ENCODE measurements around the gene NLRC3.

NLRC3 gene

GRCh38 chr16:3580251-3580651 lies 3.0 kb upstream of the NLRC3 start:
- no peak for DNase-seq (ENCODE audit: low read depth in 2 of 2)

- no peak for DNase-seq (ENCODE audit: low read depth in 2 of 2)
Observed at GRCh38 chr16:3579776-3580175, 2.6 kb upstream of the NLRC3 start.

DNA sequence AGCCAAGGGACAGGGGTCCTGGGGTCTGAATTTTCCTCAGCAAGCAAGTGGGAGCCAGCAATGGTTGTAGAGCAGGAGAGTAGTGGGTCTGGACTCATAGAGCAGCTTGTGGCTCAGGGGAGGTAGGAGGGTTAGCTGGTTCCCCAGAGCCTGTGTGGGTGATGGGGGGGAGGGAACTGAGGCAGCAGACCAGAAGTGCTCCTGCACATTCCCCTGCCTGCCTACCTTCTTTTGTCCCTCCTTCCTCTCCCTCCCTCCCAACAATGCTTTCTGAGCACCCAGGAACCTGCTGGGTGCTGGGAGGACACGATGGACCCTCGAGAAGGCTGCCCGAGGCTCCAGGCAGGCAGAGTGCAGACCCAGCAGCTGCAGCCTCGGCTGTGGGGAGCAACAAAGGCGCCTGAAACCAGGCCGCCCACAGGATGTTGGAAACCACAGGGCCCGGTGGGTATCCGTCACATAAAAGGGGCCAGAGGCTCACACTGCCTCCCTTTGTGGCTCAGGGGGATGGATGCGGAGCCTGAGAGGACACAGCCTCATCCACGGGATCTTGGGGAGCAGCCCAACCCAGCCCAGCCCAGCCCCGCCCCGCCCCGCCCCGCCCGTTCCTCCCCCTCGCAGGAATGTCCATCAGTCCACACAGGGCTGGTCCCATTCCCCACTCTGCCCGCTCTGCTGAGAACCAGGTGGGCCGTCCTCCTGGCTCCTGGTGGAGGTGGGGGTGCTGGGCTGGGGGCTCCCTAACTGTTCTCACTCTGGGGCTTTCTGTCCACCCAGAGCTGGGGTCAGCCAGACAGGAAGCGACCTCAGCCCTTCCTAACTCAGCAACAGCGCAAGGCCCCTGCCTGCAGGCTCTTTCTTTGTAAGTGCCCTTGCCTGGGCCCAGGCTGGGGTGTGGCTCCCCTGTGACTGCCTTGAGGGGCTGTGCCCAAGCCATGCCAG lies 1.7 kb upstream of the NLRC3 start:
- no peak for DNase-seq (ENCODE audit: low read depth in 2 of 2)

GRCh38 chr16:3578121-3578520 lies 918 bp upstream of the NLRC3 start:
- no peak for DNase-seq (ENCODE audit: low read depth in 2 of 2)

- DNase-seq (ENCODE audit: low read depth in 2 of 2), result no peak
Observed at GRCh38 chr16:3576211-3576610, 992 bp downstream of the NLRC3 start.

DNA sequence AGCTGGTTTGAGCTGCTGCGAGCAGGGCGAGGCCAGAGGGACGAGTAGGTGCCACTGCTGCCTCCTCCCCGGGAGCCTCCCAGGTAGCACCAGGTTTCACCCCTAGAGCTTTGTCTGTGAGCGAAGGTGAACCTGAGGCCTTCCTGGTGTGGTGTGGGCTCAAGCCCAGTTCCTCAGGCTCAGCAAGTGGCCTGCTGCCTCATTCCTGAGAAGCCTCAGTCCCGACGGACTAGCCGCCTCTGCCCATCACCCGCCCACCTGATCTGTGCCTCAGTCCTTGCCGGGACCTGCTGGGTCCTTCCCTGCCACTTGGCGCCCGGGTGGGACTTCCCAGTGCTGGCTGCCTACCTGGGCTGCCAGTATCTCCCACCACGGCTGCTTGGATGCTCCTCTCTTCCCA lies 1.7 kb downstream of the NLRC3 start:
- no peak for DNase-seq (ENCODE audit: low read depth in 2 of 2)

GRCh38 chr16:3574195-3574594 lies 3.0 kb downstream of the NLRC3 start:
- no peak for DNase-seq (ENCODE audit: low read depth in 2 of 2)

DNA sequence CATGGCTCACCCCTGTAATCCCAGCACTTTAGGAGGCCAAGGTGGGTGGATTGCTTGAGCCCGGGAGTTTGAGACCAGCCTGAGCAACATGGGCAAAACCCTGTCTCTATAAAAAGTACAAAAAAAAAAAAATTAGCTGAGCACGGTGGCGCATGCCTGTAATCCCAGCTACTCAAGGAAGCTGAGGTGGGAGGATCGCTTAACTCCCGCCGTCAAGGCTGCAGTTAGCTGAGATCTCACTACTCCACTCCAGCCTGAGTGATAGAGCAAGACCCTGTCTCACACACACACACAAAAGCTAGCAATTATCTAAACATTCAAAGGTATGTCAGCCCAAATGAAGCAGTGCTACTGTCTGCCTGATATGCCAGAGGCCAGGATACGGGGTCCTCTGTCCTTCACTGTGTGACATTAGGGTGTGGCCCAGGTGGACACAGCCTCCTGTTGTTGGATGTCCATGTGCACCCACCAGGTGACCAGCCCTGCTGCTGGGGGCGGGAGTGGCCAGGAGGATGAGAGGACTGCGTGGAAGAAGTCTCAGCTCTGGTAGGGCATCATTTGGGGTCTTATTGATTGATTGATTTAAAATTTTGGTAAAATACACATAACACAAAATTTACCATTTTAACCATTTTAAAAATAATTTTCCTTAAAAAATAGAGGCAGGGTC lies 3.9 kb downstream of the NLRC3 start:
- no peak for DNase-seq (ENCODE audit: low read depth in 2 of 2)

GRCh38 chr16:3570420-3571062 lies 6.7 kb downstream of the NLRC3 start:
- no peak for DNase-seq (ENCODE audit: low read depth in 2 of 2)

- DNase-seq (ENCODE audit: low read depth in 2 of 2), result no peak
Observed at GRCh38 chr16:3569851-3570250, 7.4 kb downstream of the NLRC3 start.

GRCh38 chr16:3566990-3567389 lies 10.2 kb downstream of the NLRC3 start:
- DNase-seq (ENCODE audit: low read depth in 2 of 2), result no peak

GRCh38 chr16:3564889-3565141 lies 12.4 kb downstream of the NLRC3 start:
- no peak for DNase-seq (ENCODE audit: low read depth in 2 of 2)

DNA sequence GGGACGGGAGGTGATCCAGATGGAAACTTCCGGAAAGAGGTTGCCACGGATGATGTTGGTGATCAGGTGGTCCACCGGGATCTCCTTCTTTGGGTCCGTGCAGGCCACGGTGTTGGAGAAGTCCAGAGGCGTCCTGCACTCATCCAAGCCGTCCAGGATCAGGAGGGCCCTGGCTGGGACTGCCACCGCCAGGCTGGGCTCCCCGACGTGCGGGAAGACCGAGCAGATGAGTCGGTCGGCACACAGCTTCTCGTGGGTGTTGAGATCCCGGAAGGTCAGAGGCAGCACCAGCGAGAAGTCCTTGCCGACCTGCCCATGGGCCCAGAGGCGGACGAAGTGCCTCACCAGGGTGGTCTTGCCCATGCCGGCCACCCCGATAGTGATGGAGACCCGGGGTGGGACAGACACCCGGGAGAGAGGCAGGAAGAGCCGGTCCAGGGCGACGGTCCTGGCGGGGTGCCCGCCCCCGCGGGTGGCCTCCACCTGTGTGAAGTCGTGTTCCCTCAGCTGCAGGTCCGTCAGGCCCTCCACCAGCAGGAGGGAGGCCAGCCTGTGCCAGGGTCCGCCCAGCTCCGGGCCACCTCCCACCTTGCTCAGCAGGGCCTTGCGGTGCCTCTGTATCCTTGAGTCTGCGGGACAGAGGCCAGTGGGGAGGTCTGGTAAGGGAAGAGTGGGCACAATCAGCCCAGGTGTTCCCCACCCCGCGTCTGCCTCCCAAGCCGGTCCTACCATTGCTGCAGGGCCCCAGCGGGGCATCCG lies 12.9 kb downstream of the NLRC3 start:
- no peak for DNase-seq (ENCODE audit: low read depth in 2 of 2)

DNA sequence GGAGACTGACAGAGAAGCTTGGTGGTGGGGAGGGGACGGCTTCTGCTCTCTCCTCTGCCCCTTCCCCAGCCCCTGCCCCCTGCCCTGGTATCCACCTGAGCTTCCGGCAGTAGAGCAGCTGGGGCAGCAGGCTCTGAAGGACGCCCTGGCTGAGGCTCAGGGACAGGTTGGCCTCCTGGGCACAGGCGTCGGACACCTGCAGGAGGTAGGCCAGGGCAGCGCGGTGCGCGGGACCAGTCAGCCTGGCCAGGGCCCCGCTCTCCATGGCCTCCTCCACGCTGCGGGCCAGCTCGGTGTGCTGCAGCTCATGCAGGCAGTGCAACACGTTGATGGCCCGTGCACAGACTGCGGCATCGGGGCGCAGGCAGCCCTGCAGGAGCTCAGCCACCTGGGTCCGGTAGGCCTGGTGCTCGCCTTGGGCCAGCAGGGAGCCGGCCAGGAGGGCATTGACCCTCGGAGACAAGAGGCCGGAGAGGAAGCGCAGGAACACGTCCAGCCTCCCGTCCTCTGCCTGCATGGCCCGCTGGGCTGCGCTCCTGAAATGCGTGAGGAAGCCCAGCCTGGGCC lies 14.2 kb downstream of the NLRC3 start:
- no peak for DNase-seq (ENCODE audit: low read depth in 2 of 2)

DNA sequence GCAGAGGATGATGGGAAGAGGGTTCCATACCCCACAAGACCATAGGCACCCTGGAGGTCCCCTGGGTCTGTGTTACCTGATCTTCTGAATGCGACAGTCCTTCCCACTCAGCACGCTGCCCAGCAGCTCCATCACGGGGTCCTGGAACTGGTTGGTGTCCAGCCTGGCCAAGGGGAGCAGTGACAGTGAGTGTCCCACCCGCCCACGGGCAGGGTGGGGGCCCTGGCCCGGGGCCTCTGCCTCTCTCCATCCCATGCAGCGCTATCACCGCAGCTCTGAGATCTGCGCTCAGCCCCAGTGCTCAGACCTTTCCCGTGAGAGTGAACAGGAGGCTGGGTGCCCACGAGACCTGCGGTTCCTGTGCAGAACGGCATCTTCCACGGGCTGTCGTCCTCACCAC lies 15.6 kb downstream of the NLRC3 start:
- no peak for DNase-seq (ENCODE audit: low read depth in 2 of 2)

GRCh38 chr16:3554351-3554928 lies 22.8 kb downstream of the NLRC3 start:
- no peak for DNase-seq (ENCODE audit: low read depth in 2 of 2)

DNA sequence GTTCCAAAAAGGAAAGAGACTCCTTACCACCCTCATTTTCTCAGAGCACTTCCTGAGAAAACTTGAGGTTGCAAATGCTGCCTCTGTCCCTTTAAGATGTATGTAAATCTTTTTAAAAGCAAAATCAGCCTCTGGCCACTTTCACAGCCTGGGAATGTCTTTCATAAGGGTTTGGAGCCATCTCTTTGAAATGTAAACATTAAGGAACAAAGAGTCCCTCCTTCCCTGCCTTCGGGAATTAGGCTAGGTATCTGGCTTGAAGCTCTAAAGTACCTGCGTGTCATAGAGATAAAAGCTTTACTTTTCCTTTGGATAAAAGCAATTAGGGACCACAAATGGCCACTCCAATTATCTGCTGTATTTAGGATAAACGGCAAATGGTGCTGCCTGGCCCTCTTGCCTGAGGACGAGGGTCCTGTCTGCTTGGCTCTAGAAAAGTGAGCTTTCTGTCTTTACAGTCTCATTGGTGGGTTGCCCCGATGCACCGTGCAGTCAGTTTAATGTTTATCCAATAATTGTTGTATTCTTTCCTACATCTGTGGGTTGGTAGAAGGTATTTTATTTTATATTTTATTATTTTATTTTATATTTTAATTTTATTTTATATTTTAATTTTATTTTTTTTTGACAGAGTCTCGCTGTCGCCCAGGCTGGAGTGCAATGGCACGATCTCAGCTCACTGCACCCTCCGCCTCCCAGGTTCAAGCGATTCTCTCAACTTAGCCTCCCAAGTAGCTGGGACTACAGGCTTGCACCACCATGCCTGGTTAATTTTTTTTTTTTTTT lies 23.9 kb downstream of the NLRC3 start:
- DNase-seq (ENCODE audit: low read depth in 2 of 2), result no peak

- no peak for DNase-seq (ENCODE audit: low read depth in 2 of 2)
Observed at GRCh38 chr16:3550851-3551847, 26.1 kb downstream of the NLRC3 start.

GRCh38 chr16:3549906-3550305 lies 27.3 kb downstream of the NLRC3 start:
- DNase-seq (ENCODE audit: low read depth in 2 of 2), result no peak
